Peyer's patch (tissue), 4 donors: ENCODE data around the gene CSF3R. TPM values are rescaled to one million over a fixed set of nuclear protein-coding genes. Genes with fewer than 3 reads are reported as not detected.

Experiments used
- DNase-seq, 3 donors: peaks; one replicate each; pipeline ENCODE4 v3.0.0-alpha.2; 2017 to 2019
- H3K27ac ChIP-seq, 4 donors: fragments of 200-600 bp; sonication (generic); one replicate each; pipeline ENCODE4 v1.5.1; 2016 to 2019
- H3K27me3 ChIP-seq, 2 donors: fragments of 200-600 bp; sonication (generic); one replicate each; pipeline ENCODE4 v1.5.1; 2019
- H3K36me3 ChIP-seq, 3 donors: fragments of 200-600 bp; sonication (generic); one replicate each; pipeline ENCODE4 v1.5.1; 2016 to 2019
- H3K4me1 ChIP-seq, 4 donors: fragments of 200-600 bp; sonication (generic); one replicate each; pipeline ENCODE4 v1.5.1; 2016 to 2019
- H3K4me3 ChIP-seq, 4 donors: fragments of 200-600 bp; sonication (generic); 1 replicate in 3 of 4; 2 replicates in 1 of 4; pipeline ENCODE4 v1.5.1; 2016 to 2019; ENCODE audit warnings: mild to moderate bottlenecking in 1 of 4
- H3K9me3 ChIP-seq, 4 donors: fragments of 200-600 bp; sonication (generic); one replicate each; pipeline ENCODE4 v1.5.1; 2016 to 2019; ENCODE audit warnings: mild to moderate bottlenecking in 1 of 4
- CTCF ChIP-seq, 6 experiments: fragments of 450-650 bp in 4 of 6; fragments of 200-600 bp in 2 of 6; sonication (generic) in 1 of 6; IDR thresholded peaks; one replicate each; pipeline ENCODE4 v1.5.1; 2017 to 2019; ENCODE audit warnings: antibody characterized with exemption in 6 of 6, mild to moderate bottlenecking in 3 of 6, moderate library complexity in 1 of 6
- POLR2A ChIP-seq, 2 donors: fragments of 450-650 bp; IDR thresholded peaks; one replicate each; pipeline ENCODE4 v1.5.1; 2017; ENCODE audit warnings: antibody characterized with exemption in 2 of 2, mild to moderate bottlenecking in 2 of 2, moderate library complexity in 2 of 2
- total RNA-seq, 4 donors: library from RNA; depleted of rRNA; stranded (reverse); fragments of >200 nt; gene quantifications; one replicate each; pipeline ENCODE4 v1.1.0, GENCODE V29; 2016

Gene CSF3R
- 10 to 100 TPM in 1 of 4 donors, 1 to 10 TPM in 3; 1.6 to 41.3 (median 4.2) TPM for total RNA-seq

- no peak for TF ChIP-seq POLR2A (IDR thresholded peaks at IDR 0.05)
- no peak for TF ChIP-seq CTCF (IDR thresholded peaks at IDR 0.05)
- Histone ChIP-seq H3K4me1 (peaks cover 0 to 5% (median 0%) of the 10 kb centered on the region in 4 donors), H3K27me3 (no peaks in the 10 kb centered on the region), H3K9me3 (no peaks in the 10 kb centered on the region), H3K27ac (peak within 1 kb of the TSS in 1 of 4 donors; percentile 3), H3K4me3 (peak within 1 kb of the TSS in 1 of 4 donors; percentile 15), H3K36me3 (no peaks in the 10 kb centered on the region)
- no peak for DNase-seq
Observed at GRCh38 chr1:36482724-36483388, at the start of gene CSF3R. CSF3R (minus strand) TSS chr1:36482913; CDS start chr1:36479496, 3,417 bp downstream.

GRCh38 chr1:36531833-36532232 lies 49.1 kb upstream of the CSF3R start:
- TF ChIP-seq POLR2A (IDR thresholded peaks at IDR 0.05): no peak
- no peak for TF ChIP-seq CTCF (IDR thresholded peaks at IDR 0.05)
- DNase-seq: peak in 1 of 3 donors; percentile 3
- no peaks in the 10 kb centered on the region for H3K4me1 ChIP-seq
- no peaks in the 10 kb centered on the region for H3K27me3 ChIP-seq
- no peaks in the 10 kb centered on the region for H3K36me3 ChIP-seq
- H3K4me3 ChIP-seq: no peak overlapping the region
- H3K9me3 ChIP-seq: peaks cover 0 to 6% (median 0%) of the 10 kb centered on the region in 4 donors
- H3K27ac ChIP-seq: no peak overlapping the region

GRCh38 chr1:36530791-36531190 lies 48.1 kb upstream of the CSF3R start:
- Histone ChIP-seq H3K9me3 (peaks cover 0 to 6% (median 0%) of the 10 kb centered on the region in 4 donors), H3K4me1 (no peaks in the 10 kb centered on the region), H3K36me3 (no peaks in the 10 kb centered on the region), H3K27me3 (no peaks in the 10 kb centered on the region), H3K27ac (no peak overlapping the region), H3K4me3 (no peak overlapping the region)
- DNase-seq: peak in 1 of 3 donors; percentile 5
- TF ChIP-seq CTCF (IDR thresholded peaks at IDR 0.05) (no peak), POLR2A (IDR thresholded peaks at IDR 0.05) (no peak)

GRCh38 chr1:36530261-36530660 lies 47.5 kb upstream of the CSF3R start:
- Histone ChIP-seq H3K9me3 (peaks cover 0 to 6% (median 0%) of the 10 kb centered on the region in 4 donors), H3K4me1 (no peaks in the 10 kb centered on the region), H3K4me3 (no peak overlapping the region), H3K27me3 (no peaks in the 10 kb centered on the region), H3K27ac (no peak overlapping the region), H3K36me3 (no peaks in the 10 kb centered on the region)
- DNase-seq: peak in 1 of 3 donors; percentile 28
- TF ChIP-seq POLR2A (IDR thresholded peaks at IDR 0.05) (no peak), CTCF (IDR thresholded peaks at IDR 0.05) (no peak)

- no peak overlapping the region for H3K27ac ChIP-seq
- no peak for TF ChIP-seq CTCF (IDR thresholded peaks at IDR 0.05)
- TF ChIP-seq POLR2A (IDR thresholded peaks at IDR 0.05): no peak
- DNase-seq: peak in 1 of 3 donors; percentile 13
Observed at GRCh38 chr1:36529769-36530260, 47.1 kb upstream of the CSF3R start.

More at GRCh38 chr1:36529769-36530260, 47.1 kb upstream of the CSF3R start:
- Histone ChIP-seq H3K4me1 (no peaks in the 10 kb centered on the region), H3K27me3 (no peaks in the 10 kb centered on the region), H3K9me3 (peaks cover 0 to 6% (median 0%) of the 10 kb centered on the region in 4 donors), H3K4me3 (no peak overlapping the region), H3K36me3 (no peaks in the 10 kb centered on the region)
